GM19468 (cell line): ENCODE measurements around the gene CCDC169.

Experiments
- ATAC-seq: cut with Tn5 transposase; IDR thresholded peaks from one replicate; pipeline ENCODE4 v1.9.1; 2021; ENCODE audit warnings: mild to moderate bottlenecking, moderate library complexity, moderate number of reproducible peaks; ENCODE audit not compliant: unreplicated experiment; ENCODE audit errors: extremely low read depth

CCDC169 gene

DNA sequence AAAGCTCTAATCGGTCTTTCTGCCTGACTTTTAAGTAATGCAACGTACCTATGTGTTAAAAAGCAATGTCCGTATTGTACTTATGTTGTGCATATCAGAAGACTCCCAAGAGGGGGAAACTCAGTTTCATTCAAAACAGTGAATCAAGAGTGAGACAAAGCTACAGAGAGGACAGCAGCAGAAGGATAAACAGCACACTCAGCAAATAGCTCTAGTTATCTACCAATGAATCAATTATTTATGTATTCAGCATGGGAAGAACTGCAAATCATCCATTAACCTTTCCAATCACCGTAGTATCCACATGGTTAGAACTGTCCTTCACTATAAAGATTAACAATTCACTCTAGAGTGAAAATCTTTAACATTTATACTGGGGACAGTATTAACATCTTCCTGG lies 46.6 kb downstream of the CCDC169 start:
- no peak for ATAC-seq

DNA sequence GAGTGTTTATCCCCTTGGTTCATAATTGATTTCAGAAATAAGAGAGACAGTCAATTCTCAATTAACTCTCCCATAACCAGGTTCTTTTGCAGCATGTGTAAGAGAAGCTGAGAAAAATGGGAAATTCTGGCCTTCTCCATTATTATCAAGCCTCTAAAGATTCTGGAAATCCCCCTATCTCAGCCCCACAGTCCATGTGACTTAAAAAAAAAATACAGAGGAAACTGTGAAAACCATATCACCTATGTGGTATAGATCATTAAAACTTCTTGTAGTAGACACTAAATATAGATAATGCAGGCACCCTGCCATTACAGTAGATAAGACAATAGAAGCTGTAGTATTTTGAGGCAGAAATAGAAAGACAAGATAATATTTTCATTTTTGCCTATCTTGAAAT lies 48.9 kb downstream of the CCDC169 start:
- ATAC-seq = no peak

DNA sequence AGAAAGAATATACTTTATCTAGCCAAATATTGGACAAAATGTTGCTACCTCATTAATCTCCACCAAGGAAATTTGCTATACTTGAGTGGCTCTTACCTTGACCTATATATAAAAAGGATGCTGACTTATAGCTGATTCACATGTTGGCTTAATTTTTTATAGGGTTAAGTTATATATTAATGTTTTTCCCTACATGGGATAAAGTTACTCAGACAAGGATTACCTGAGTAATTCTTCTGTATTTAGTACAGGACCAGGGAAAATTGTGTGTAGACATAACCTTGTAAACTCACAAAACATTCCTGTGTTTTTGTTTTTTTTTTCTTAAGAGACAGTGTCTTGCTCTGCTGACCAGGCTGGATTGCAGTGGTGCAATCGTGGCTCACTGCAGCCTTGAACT lies 52.6 kb downstream of the CCDC169 start:
- ATAC-seq = no peak

DNA sequence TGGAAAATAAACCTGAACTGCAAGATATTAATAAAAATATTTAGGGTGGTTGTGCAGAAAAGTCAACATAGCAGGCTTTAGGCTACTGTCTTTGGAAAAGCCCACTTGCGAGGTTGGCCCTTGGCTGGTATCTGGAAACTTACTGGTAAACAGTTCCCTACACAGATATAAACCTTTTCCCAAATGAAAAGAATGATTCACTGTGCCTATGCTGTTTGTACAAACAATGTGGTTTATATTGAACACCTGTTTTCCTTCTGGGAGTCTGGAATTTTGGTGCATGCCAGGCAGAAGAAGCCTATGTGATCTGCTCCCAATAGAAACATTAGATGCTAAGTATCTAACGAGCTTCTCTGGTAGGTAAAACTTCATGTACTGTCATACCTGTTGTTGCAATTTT lies 53.5 kb downstream of the CCDC169 start:
- ATAC-seq = no peak

DNA sequence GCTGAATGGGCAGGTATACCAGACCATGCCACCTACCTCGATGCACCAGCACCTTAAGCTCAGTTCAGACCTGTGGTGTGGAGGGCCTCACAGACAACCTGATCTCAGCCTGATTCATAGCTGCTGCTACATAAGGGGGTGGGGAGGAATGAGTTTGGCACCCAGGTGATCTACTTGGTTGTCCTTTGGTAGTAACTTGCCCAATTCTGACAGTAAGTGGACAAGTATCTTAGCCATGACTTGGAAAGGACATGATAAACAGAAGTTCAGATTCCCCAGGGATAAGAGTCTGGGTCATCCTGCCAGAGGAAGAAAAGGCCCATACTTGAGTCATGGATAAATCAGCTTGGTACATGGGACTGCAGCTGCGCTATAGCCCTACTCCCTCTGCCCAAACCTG lies 54.9 kb downstream of the CCDC169 start:
- ATAC-seq = no peak

DNA sequence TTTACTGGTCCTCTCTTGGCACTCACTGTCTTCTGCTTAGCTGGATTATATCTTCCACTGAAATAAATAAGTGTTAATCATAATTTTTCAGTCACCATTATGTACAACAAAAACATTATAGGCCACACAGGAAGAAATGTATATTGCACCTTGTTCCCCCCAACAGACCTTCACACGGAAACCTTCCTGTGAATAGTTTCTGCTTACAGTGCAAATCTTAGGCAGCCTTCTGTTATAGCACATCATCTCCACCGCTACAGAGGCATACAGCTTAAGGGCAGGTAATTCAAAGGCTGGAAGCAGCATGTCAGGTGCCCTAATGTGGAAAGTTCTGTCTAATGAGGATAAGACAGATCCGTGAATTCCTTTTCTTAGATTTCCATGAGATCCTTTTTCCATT lies 66.4 kb downstream of the CCDC169 start:
- no peak for ATAC-seq

DNA sequence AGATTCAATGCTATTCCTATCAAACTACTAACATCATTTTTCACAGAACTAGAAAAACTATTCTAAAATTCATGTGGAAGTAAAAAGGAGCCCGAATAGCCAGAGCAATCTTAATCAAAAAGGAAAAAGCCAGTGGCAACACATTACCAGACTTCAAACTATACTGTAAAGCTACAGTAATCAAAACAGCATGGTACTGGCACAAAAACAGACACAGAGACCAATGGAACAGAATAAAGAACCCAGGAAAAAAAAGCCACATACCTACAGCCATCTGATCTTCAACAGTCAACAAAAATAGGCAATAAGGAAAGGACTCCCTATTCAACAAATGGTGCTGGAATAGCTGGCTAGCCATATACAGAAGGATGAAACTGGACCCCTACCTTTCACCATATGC lies 72.9 kb downstream of the CCDC169 start:
- ATAC-seq = no peak

DNA sequence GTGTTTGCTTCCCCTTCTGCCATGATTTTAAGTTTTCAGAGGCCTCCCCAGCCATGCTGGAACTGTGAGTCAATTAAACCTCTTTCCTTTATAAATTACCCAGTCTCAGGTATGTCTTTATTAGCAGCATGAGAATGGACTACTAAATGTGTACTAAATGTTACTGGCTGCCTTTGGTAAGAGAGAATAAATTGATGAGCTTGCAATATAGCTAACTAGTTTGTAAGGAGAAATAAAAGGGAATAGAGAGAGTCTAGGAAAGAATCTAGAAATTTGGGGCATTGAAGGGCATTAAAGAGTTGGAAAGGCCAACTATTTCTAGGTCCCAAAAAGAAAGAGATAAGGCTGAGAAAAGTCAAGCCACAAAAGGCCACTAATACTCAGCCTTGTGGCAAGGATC lies 77.7 kb downstream of the CCDC169 start:
- no peak for ATAC-seq

DNA sequence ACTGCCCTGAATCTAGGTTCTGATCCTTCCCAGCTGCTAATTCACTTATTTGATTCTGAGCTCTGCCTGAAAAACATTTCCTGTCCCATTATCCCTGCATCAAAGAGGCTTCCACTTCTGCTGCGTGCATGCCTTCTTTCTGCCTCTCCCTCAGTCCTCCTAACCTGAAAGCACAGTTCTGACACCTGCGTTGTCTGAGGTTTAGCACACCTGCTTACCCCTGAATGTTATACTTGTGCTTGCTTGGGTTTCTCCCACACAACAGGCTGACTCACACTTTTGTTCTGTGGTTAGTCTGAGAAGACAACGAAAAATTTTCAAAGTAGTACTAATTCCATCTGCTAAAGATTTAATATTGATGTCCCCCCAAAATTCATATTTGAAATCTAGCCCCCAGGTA lies 80.2 kb downstream of the CCDC169 start:
- ATAC-seq = no peak

DNA sequence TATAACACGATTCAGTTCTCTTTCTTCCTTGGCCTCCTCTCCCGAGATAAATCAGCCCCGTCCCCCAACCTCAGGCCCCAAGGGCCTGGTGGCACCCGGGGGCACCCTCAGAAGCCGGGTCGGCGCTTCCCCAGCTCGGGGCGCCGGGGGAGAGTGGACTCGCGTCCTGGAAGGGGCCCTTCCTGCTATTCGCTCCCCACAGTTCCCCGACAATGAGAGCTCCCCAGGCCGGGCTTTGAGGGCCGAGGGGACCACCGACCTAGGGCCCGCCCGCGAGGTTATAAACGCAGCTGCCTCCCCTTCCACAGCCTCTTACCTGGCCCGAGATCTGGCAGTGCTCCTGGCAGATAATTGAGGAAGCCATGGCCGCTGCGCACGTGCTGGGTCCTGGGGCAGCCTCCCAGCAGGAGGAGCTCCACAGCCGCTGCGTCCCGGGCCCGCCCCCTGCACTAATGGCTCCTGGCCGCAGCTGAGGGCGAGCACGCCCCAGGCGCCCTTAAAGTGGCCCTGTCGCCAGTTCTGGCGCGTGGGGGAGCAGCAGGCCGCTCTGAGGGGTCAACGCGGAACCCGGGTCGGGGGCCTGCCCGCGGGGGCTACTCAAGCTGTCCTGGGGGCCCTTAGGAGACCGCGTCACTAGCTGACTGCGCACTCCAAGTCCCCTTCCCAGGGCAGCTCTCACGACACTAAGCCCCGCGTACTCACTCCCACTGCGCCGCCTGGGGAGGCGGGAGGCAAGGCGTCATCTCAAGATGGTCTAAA lies 83.3 kb downstream of the CCDC169 start, which contains the start of gene SOHLH2:
Gene SOHLH2 (minus strand): TSS at position 394 of the 759 bp plus-strand sequence. CDS start 30 bp downstream, at position 364.
- no peak for ATAC-seq

DNA sequence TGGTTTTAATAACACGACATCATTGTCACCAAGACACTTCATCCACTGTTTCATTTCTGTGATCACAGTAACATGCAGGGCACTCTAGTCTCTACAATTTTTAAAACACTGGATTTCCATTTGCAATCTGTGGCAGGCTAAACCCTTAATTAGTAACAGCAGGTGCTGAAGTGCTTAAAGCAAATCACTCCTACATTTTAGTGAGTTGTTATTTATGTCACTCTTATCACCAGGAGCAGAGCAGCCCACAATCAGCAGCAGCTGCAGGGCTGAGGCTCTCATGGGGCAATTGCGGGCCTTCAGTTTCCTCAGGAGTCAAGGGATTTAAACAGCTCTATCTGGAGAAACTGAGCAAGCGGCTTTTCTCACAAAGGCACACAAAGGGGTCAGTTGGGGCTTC lies 84.8 kb downstream of the CCDC169 start:
- ATAC-seq = no peak

DNA sequence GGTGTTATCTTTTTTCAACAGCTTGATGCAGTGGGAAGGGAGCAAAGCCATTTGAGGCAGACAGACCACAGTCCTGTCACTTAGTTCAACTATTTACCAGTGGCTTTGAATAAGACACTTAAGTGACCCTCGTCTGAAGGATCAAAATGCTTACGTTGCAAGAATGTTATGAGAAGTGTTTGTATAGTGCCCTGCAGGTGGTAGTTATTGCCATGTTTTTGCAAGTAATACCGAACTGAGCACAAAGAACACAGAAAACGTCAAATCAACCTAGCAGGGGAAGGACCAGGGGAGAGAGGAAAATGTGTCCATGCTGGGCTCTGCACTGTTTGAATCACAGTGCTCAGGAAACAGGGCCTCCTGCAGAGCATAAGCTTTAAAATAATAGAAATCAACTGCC lies 86.0 kb downstream of the CCDC169 start:
- no peak for ATAC-seq

DNA sequence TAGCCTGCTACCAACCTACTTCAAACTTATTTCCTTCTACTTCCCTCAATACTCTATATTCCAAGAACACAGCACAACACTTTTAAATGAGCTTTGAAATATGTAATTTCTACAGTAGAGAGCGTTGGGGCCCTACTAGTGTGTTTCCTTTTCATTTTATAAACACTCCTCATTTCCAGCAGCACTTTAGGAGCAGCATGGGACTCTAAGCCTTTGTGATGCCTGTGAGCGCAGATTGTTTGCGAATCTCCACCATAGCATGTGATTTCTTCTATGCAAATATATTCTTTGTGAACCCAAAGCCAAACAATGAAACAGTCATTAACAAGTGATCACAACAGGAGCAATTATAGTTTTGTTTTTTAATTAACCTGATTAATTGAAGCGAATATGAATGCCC lies 86.9 kb downstream of the CCDC169 start:
- ATAC-seq = no peak

DNA sequence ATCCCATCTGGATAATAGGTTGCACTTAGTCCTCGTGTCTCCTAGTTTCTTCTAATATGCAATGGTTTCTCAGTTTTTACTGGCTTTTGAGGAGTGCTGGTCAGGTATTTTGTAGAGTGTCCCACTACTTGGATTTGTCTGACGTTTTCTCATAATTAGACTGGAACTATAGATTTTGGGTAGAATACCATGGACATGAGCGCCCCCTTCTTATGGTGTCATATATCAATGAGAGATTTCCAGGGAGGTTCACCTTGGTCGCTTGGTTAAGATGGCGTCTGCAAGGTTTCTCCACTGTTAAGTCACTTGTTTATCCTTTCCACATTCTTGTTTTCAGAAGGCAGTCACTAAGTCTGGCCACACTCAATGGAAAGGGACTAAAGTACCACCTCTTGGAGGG lies 89.9 kb downstream of the CCDC169 start:
- no peak for ATAC-seq

DNA sequence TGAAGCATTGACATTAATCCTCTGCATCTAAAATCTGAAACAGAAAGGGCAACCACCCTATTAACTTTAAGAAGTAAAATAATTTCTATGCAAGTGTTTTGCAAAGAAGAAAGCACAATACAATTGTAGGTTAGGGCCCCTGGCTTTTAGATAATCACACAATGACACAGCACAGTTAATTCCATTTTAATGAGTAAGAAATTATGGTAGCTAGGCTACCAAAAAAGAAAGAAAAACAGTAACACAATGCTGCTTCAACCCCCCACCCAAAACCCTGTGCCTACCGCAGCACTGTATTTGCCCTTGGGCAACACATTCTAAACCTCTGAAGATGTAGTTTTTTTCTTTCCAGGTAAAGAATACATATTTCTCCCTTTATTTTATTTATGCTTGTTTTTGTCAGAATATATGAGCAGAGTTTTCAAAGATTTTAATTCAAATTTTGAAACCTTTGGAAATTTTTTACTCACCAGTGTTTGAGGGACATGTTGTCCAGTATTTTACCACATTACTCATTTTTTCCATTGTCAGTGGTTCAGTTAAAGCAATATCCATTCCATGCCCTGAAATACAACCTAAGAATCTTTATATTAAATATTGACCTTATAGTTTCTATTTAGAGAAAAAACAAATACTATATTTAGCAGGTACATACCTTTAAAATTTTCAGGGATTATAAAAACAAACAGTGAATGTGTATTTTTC lies 104.3 kb downstream of the CCDC169 start:
- ATAC-seq = no peak

DNA sequence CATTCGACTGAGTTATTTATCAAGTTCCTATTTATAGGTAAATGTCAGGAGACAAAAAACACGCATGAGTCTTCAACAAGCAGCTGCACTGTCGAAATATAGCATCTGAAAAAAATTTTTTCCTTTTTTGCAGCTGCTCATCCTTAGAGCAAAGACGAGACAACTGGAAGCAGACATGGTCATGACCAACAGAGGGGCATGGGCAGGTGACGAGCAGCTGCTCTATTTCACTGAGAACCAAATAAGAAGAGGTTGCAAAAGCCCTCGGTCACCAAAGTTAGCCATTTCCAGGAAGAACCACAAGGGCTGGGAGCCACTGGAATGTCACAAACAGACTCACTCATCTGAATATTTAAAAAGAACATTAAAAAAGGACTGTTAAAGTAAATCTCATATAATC lies 105.4 kb downstream of the CCDC169 start:
- no peak for ATAC-seq

DNA sequence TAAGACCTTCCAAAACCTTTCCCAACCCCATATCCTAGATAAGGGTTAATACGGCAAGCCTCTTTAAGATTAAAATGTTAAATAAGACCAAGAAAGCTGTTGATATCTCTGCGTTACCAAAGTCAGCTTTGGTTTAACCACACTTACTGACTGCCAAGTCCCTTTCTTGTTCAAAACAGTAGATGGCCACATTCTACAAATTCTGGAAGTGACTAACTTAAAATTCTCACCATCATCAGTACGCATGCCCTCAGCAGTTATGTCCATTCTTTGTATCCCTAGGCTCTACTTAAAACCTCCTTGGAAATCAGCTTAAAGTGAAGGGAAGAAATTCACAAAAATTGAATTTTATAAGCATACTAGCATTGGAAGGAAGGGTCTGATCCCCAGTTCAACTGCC lies 106.8 kb downstream of the CCDC169 start:
- ATAC-seq = no peak

DNA sequence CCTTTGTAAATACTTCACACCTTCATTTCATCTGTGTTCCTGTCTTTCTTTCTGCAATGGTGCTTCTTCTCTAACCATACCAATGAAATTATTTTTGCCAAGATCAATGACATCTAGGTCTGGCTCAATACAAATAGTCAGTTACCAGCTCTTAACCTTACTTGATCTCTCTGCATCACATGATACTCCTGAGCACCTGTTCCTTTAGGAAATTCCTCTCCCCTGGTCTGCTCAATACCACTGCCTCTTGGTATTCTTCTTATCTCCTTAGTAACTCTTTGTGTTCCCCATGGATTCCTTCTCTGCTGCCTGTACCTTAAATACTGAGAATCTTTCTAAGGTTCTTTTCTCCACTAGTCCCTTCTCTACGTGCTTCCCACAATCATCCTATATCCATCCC lies 109.2 kb downstream of the CCDC169 start:
- ATAC-seq = no peak

DNA sequence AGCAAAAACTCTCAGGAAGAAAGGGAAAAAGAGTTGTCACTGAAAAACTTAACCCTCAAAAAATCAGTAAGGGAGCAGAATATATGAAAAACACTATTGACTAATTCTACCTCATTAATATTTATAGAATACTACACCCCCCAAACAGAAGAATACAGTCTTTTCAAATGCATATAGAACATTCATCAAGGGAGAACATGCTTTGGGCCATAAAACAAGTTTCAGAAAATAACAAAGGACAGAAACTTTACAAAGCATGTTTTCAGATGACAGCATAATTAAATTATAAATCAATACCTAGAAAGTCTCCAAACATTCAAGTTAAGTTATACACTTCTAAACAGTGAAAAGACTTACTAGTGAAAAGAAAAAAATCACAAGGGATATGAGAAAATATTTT lies 113.7 kb downstream of the CCDC169 start:
- ATAC-seq = no peak
